ENCODE measurements around the gene TGFBR1.

The TGFBR1 gene

GRCh38 chr9:99060621-99061020 lies 44.3 kb upstream of the TGFBR1 start:
- TF ChIP-seq CTCF (conservative IDR thresholded peaks at IDR 0.05) (no peak), ZFX (IDR thresholded peaks at IDR 0.05) (no peak)
- H3K27ac ChIP-seq, result no peak overlapping the region

DNA sequence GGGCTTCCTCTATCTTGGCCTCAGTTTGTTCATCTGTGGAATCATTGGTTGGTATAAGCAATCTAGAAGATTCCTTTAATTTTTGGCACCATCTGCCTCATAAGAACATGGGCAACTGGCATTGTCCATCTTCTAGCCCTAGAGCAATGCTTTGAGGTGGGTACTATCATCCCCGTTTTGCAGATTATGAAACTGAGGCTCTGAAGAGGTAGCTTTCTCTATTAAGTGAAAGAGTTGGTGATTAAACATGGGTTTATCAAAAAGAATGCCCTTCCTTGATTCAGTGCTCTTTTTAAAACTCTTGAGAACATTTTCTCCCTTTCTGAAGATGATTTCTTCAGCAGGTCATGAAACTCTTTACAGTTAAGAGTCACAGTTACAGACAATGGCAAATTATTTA lies 42.4 kb upstream of the TGFBR1 start:
- no peak overlapping the region for H3K27ac ChIP-seq
- TF ChIP-seq ZFX (IDR thresholded peaks at IDR 0.05), result no peak
- TF ChIP-seq CTCF (conservative IDR thresholded peaks at IDR 0.05), result no peak

DNA sequence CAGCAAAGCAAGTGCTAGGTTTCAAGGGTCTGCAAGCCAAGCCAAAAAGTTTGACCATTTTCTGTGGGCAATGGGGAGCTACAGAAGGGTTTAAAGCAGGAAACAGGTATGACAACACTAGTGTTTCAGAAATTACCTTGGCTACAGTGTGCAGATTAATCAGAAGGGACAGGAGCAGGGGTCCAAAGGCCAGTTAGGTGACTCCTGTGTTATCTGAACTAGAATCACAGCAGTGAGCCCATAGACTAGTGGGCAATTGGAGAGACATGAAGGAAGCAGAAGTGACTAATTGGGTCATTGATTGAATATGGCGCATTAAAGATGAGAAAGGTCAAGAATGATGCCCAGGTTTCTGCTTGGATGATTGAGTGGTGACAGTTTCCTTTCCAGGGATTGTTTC lies 41.4 kb upstream of the TGFBR1 start:
- no peak overlapping the region for H3K27ac ChIP-seq
- no peak for TF ChIP-seq CTCF (conservative IDR thresholded peaks at IDR 0.05)
- no peak for TF ChIP-seq ZFX (IDR thresholded peaks at IDR 0.05)

DNA sequence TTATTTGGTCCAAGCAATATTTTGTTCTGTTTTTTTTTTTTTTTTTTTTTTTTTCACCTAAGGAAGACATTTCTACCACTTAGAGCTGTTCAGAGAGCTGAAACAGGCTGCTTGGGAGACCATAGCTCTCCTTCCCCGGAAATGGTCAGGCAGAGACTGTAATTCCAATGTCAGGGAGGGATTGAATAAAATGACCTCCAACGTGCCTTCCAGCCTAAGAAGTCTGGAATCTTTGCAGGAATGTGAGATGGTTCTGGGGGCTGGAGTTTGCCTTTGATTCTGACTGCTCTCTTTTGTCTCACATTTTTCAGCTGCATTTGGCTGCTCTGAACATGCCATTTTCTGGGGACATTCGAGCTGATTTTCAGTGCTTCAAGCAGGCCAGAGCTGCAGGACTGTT lies 38.3 kb upstream of the TGFBR1 start:
- no peak overlapping the region for H3K27ac ChIP-seq
- TF ChIP-seq CTCF (conservative IDR thresholded peaks at IDR 0.05), result no peak
- no peak for TF ChIP-seq ZFX (IDR thresholded peaks at IDR 0.05)

- TF ChIP-seq ZFX (IDR thresholded peaks at IDR 0.05), result no peak
- TF ChIP-seq CTCF (conservative IDR thresholded peaks at IDR 0.05), result no peak
- no peak overlapping the region for H3K27ac ChIP-seq
Measured at GRCh38 chr9:99069075-99069474, 35.8 kb upstream of the TGFBR1 start.

- H3K27ac ChIP-seq, result no peak overlapping the region
- TF ChIP-seq CTCF (conservative IDR thresholded peaks at IDR 0.05) (no peak), ZFX (IDR thresholded peaks at IDR 0.05) (no peak)
Measured at GRCh38 chr9:99069546-99069945, 35.4 kb upstream of the TGFBR1 start.

- TF ChIP-seq CTCF (conservative IDR thresholded peaks at IDR 0.05), result no peak
- TF ChIP-seq ZFX (IDR thresholded peaks at IDR 0.05), result no peak
- no peak overlapping the region for H3K27ac ChIP-seq
Measured at GRCh38 chr9:99070681-99071080, 34.2 kb upstream of the TGFBR1 start.
